Glutamatergic neuron (in vitro differentiated cells): ENCODE results near the gene LSM4. TPM values are rescaled to one million over a fixed set of nuclear protein-coding genes. Genes with fewer than 3 reads are reported as not detected.

Experiments
- DNase-seq: peaks from one replicate; pipeline ENCODE4 v3.0.0; 2022
- H3K27ac Mint-ChIP-seq: one replicate; pipeline ENCODE4 v1.8.0; 2020; ENCODE audit warnings: mild to moderate bottlenecking, mixed read lengths, inconsistent platforms; ENCODE audit not compliant: unreplicated experiment
- H3K27me3 Mint-ChIP-seq: one replicate; pipeline ENCODE4 v1.8.0; 2020; ENCODE audit warnings: mild to moderate bottlenecking, moderate library complexity, mixed read lengths, inconsistent platforms; ENCODE audit not compliant: unreplicated experiment
- H3K36me3 Mint-ChIP-seq: one replicate; pipeline ENCODE4 v1.8.0; 2020; ENCODE audit warnings: mild to moderate bottlenecking, mixed read lengths, inconsistent platforms; ENCODE audit not compliant: unreplicated experiment
- H3K4me1 Mint-ChIP-seq: one replicate; pipeline ENCODE4 v1.8.0; 2020; ENCODE audit warnings: mild to moderate bottlenecking, low read depth, mixed read lengths, inconsistent platforms; ENCODE audit not compliant: unreplicated experiment
- H3K4me3 Mint-ChIP-seq: one replicate; pipeline ENCODE4 v1.8.0; 2020; ENCODE audit warnings: mild to moderate bottlenecking, mixed read lengths, inconsistent platforms; ENCODE audit not compliant: unreplicated experiment
- H3K9me3 Mint-ChIP-seq: one replicate; pipeline ENCODE4 v1.8.0; 2020; ENCODE audit warnings: mild to moderate bottlenecking, moderate library complexity, mixed read lengths, inconsistent platforms; ENCODE audit not compliant: unreplicated experiment
- microRNA-seq: library from miRNA; unstranded; fragments of <30 nt; microRNA quantifications from one replicate; pipeline ENCODE4, GENCODE V29; 2020; ENCODE audit not compliant: unreplicated experiment
- total RNA-seq: library from RNA; stranded (reverse); fragmentation: NEBNext Ultra II Directional; extraction: Animal tissue kit (Norgen Biotek cat#: 25700); gene quantifications from one replicate; pipeline ENCODE4 v1.2.1, GENCODE V29; 2021; ENCODE audit not compliant: unreplicated experiment
- TF ChIP-seq, protein P1 (sequence below): fragments of 200-600 bp; sonication (generic); IDR thresholded peaks from one replicate; pipeline ENCODE4 v1.5.0; 2021; ENCODE audit not compliant: partially characterized antibody, unreplicated experiment

Gene LSM4
- total RNA-seq, 1 donor from 2014 or later, result 137 TPM

DNA sequence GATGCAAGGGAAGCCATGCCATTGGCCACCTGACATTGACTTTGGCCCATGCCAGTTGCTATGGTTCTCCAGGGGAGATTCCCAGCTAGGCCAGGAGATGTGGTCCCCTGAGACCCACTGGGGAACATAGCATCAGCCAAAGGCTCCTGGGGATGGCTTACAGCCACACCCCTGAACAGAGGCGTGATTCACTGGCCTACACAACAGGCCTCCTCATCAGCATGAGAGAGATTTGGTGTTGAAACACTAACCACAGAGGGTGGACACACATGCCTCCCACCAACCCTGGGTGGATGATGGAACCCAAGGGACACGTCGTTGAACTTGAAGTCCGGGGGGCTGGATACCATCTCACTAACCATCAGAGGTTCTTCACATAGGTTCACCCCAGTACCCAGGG lies 63.0 kb downstream of the LSM4 start:
- Mint-ChIP-seq H3K4me3 (no peak overlapping the region), H3K27ac (no peak overlapping the region)
- DNase-seq, result no peak

DNA sequence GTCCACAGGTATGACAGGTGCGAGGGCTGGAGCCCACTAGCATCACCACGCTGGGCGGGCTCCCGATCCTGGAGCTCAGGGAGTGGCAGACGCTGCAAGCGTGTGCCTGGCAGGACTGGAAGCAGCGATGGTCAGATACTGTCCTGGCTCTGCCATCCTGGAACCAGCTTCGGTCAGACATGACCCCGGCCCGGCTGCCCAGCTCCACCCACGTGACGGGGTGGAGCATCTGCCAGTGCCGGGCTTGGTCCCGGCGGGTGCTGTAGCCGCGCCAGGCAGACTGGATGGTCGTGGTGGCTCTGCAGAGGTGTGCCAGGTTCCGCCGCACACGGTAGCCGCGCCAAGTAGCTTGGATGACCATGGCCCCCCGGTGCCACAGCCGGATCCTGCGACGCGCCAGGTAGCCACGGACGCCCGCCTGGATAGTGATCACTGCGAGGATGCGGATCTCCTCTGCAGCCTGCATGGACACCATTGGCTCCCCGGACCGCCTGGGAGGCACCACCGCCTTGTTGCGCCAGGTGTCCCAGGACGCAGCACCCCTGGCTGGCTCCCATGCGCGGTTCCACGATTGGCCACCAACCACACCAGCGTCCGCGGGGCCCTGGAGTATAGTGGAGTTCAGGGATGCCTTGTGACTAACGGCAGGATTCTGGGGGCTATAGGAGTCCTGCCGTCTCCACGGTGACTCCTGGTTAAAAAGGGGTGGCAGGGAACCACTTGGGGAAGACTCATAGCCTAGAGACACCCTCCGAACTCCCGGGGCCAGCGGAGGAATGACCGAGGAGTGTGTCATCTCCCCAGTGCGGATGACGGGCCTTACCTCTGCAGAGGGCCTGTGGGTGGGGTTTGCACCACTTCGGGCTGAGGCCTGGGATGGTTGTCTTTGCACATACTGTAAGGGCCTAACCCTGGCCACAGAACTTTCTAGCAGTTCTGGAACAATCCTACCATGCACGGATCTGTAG lies 65.1 kb downstream of the LSM4 start:
- Mint-ChIP-seq H3K36me3 (no peaks in the 10 kb centered on the region), H3K9me3 (peaks cover 18% of the 10 kb centered on the region), H3K27ac (no peak overlapping the region), H3K4me3 (no peak overlapping the region), H3K27me3 (peaks cover 17% of the 10 kb centered on the region), H3K4me1 (peaks cover 7% of the 10 kb centered on the region)
- TF ChIP-seq, protein P1, sequence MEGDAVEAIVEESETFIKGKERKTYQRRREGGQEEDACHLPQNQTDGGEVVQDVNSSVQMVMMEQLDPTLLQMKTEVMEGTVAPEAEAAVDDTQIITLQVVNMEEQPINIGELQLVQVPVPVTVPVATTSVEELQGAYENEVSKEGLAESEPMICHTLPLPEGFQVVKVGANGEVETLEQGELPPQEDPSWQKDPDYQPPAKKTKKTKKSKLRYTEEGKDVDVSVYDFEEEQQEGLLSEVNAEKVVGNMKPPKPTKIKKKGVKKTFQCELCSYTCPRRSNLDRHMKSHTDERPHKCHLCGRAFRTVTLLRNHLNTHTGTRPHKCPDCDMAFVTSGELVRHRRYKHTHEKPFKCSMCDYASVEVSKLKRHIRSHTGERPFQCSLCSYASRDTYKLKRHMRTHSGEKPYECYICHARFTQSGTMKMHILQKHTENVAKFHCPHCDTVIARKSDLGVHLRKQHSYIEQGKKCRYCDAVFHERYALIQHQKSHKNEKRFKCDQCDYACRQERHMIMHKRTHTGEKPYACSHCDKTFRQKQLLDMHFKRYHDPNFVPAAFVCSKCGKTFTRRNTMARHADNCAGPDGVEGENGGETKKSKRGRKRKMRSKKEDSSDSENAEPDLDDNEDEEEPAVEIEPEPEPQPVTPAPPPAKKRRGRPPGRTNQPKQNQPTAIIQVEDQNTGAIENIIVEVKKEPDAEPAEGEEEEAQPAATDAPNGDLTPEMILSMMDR, result no peak
- DNase-seq, result no peak

More for the DNA sequence above, 63.0 kb downstream of the LSM4 start:
- Mint-ChIP-seq H3K36me3 (no peaks in the 10 kb centered on the region), H3K9me3 (peaks cover 12% of the 10 kb centered on the region), H3K4me1 (peaks cover 4% of the 10 kb centered on the region), H3K27me3 (peaks cover 15% of the 10 kb centered on the region)
- TF ChIP-seq, protein P1, result no peak

Small RNA genes within 50 kb of the gene (microRNA-seq; reads per million reads assigned to microRNA genes)
- 6.2 reads per million, percentile 36 among the genes with 10 or more reads in this experiment for gene MIR3188

Other genes starting within 250 kb of the LSM4 start
- gene IL12RB1, start 236.1 kb downstream of the LSM4 start, total RNA-seq, result not detected
- gene MAST3, start 225.3 kb downstream of the LSM4 start, total RNA-seq, result 16.6 TPM
- gene PIK3R2, start 169.9 kb downstream of the LSM4 start, total RNA-seq, result 36.4 TPM
- gene IFI30, start 149.3 kb downstream of the LSM4 start, total RNA-seq, result 0.76 TPM
- gene MPV17L2, start 129.9 kb downstream of the LSM4 start, total RNA-seq, result 17.9 TPM
- gene RAB3A, start 119.0 kb downstream of the LSM4 start, total RNA-seq, result 77.4 TPM
- gene PDE4C, start 96.6 kb downstream of the LSM4 start, total RNA-seq, result 69.8 TPM
- 23.6 TPM for gene IQCN, start 48.6 kb downstream of the LSM4 start, total RNA-seq
- gene JUND, start 41.5 kb downstream of the LSM4 start, total RNA-seq, result 341 TPM
- gene PGPEP1, start 17.5 kb upstream of the LSM4 start, total RNA-seq, result 25.6 TPM
- 8.9 TPM for gene GDF15, start 63.1 kb upstream of the LSM4 start, total RNA-seq
- gene LRRC25, start 74.5 kb upstream of the LSM4 start, total RNA-seq, result not detected
- 177 TPM for gene SSBP4, start 96.3 kb upstream of the LSM4 start, total RNA-seq
- 111 TPM for gene ISYNA1, start 115.1 kb upstream of the LSM4 start, total RNA-seq
- 11.6 TPM for gene ELL, start 199.0 kb upstream of the LSM4 start, total RNA-seq
- 203 TPM for gene FKBP8, start 220.5 kb upstream of the LSM4 start, total RNA-seq
- gene KXD1, start 234.8 kb upstream of the LSM4 start, total RNA-seq, result 71.3 TPM
- gene UBA52, start 248.8 kb upstream of the LSM4 start, total RNA-seq, result 826 TPM